HG03442 (cell line): Measurements from ENCODE around the gene ARIH2.
"Not testable (repeated sequence)": the region's sequence is repeated elsewhere in the genome, so short reads cannot be mapped to it uniquely, and the experiment has no call there.

ENCODE experiments used
- ATAC-seq: cut with Tn5 transposase; IDR thresholded peaks from one replicate; pipeline ENCODE4 v1.9.1; 2021; ENCODE audit warnings: mild to moderate bottlenecking, moderate library complexity; ENCODE audit not compliant: unreplicated experiment

Gene ARIH2

DNA sequence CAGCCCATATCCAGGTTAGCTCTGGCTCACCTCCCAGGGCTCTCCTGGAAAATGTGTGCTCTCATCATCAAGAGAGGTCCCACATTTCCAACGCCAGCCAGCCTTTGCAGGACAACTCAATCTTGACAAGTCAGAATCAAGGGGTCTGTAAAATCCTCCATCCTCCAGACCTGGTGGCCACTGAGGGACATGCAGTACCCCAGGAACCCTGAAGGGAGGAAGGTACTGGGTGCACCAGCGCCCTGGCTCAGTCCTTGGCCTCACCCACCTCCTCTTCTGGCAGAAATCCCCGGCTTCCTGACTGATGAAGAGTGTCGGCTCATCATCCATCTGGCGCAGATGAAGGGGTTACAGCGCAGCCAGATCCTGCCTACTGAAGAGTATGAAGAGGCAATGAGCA is 82.5 kb downstream of the ARIH2 start:
- no peak for ATAC-seq

GRCh38 chr3:49004352-49005302 is 86.0 kb downstream of the ARIH2 start:
- no peak for ATAC-seq

GRCh38 chr3:49005303-49005680 is 86.7 kb downstream of the ARIH2 start:
- ATAC-seq = no peak

GRCh38 chr3:49005998-49006397 is 87.4 kb downstream of the ARIH2 start:
- ATAC-seq = no peak

GRCh38 chr3:49006408-49007067 is 87.9 kb downstream of the ARIH2 start:
- ATAC-seq = no peak

- peak; percentile 79 for ATAC-seq
Observed at GRCh38 chr3:49007068-49007770, 88.6 kb downstream of the ARIH2 start, which contains the start of gene WDR6. Gene WDR6, plus strand, starts transcription at chr3:49007391. Its CDS starts 41 bp downstream, at chr3:49007432.

DNA sequence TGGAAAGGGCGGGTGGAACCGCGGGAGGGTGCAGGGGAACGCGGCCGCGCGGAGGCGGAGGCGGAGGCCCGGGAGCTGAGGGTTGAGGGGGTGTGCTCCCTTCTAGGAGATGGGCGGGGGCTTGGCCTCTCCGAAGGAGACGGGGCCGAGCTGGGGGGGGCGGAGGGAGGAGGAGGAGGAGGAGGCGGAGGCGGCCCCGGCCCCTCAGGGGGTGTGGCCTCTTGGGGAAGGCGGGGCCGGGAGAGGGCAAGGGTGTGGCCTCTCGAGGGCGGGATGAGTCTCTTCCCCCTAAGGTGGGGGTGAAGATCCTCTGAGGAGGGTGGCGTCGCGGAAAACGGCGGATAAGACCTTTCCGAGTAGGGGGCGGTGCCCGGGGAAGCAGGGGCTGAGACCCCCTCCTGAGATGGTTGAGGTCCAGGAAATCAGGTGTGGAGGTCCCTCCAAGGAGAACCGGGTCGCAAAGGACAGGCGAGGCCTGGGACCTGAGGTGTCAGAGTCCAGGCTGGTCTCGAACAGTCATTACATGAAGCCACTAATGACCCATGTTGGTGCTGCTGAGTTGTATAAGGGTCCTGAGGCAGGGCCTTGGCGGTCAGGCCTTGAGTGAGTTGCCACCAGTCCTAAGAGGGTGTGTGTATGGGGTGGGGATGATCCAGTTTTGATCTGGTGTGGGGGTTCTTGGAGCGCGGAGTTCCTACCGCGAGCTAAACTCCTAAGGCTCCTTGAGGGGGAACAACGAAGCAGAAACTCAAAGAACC is 89.3 kb downstream of the ARIH2 start:
- peak; percentile 36 for ATAC-seq

DNA sequence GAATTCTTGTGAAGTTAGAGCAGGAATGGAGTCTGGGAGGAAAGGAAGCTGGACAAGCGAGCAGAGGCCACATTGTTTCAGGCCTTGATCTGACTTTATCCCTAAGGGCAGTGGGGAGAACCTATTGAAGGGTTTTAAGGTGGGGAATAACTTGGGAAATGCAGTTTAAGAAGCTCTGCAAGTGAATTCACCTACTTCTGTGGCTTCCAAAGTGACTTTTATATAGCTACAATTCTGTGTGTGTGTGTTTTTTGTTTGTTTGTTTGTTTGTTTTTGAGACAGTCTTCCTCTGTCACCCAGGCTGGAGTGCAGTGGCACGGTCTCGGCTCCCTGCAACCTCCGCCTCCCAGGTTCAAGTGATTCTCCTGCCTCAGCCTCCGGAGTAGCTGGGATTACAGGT is 90.0 kb downstream of the ARIH2 start:
- not testable (repeated sequence) for ATAC-seq

- no peak for ATAC-seq
Observed at GRCh38 chr3:49009396-49009795, 90.8 kb downstream of the ARIH2 start.

GRCh38 chr3:49012441-49013017 is 93.9 kb downstream of the ARIH2 start:
- no peak for ATAC-seq

GRCh38 chr3:49013113-49013737 is 94.6 kb downstream of the ARIH2 start:
- ATAC-seq = no peak

- no peak for ATAC-seq
Observed at GRCh38 chr3:49013738-49014660, 95.4 kb downstream of the ARIH2 start.

- ATAC-seq = no peak
Observed at GRCh38 chr3:49015072-49015471, 96.4 kb downstream of the ARIH2 start.

- no peak for ATAC-seq
Observed at GRCh38 chr3:49015765-49016164, 97.1 kb downstream of the ARIH2 start.

DNA sequence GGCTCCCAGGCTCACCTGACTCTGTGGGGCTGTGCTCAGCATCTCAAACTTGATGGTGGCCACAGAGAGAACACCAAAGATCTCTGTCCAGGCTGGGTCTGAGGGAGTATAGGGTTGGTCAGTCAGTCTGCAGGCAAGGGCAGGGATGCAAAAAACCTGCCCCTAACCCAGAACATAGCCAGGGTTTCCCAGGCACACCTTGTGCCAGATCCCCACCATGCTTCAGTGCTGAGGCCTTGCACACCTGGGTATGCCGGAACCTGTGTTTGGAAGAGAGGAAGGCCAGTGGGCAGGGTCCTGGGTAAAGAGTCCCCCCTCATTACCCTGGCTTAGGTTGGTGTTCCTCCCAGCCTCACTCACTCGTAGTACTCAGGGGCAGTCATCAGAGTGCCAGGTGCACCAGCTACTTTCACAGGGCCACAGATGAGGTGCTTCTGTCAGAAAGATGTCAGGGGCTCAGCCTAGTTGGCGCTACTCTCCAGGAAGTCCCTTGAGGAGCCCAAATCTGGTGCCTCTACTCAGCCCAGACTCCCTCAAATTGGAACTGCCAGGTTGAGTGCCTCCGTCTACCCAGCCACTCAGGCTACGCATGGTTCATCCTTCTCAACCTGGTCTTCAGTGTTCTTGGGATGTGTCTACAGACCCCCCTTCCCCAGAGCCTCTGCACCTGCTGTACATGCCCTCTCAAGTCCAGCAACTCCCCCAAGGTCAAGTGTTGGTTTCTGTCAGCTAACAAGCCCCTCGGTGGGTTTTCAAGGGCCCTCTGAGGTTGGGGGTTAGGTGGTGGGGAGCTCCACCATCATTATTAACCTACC is 98.0 kb downstream of the ARIH2 start:
- ATAC-seq = no peak

DNA sequence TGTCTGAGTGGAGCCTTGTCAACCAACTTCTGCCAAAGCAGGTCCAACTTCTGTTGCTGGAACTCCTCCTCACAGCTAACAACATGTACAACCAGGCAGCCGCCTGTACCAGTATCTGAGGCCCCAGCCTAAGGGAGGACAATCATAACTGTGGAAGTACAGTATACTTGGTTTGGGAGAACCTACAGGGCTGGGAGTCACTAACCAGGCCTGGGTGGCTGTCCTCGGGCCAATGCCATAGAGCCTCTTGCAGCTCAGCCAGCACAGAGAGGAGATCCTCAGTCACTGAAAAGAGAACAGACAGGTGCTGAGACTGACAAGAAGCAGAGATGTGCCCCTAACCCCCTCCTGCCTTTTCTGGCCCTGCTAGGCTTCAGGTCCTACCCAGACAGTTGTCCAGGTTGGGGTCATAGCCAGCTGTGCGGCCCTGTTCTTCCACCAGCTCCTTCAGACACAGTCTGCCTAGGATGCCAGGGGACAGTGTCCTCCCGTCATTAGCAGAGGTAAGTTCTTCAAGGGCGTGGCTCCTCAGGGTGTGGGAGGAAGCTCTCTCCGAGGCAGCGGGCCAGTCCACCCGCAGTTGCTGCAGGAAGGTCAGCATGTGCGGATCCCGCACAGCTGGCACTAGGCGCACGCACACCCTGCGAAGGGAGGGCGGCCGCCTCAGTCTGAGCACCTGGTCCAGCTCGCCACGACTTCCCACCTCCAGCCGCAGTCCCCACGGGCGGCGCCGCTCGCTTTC is 98.8 kb downstream of the ARIH2 start:
- ATAC-seq = no peak

GRCh38 chr3:49017971-49018706 is 99.5 kb downstream of the ARIH2 start, which contains the start of gene DALRD3:
Gene DALRD3, minus strand, starts transcription at chr3:49018580. Its CDS starts 16 bp downstream, at chr3:49018564.
- ATAC-seq = no peak
